Measurements from ENCODE around the gene RPTN. TPM values are rescaled to one million over a fixed set of nuclear protein-coding genes. Genes with fewer than 3 reads are reported as not detected.

The RPTN gene
- total RNA-seq, 1 experiment from 2014 or later: not detected

DNA sequence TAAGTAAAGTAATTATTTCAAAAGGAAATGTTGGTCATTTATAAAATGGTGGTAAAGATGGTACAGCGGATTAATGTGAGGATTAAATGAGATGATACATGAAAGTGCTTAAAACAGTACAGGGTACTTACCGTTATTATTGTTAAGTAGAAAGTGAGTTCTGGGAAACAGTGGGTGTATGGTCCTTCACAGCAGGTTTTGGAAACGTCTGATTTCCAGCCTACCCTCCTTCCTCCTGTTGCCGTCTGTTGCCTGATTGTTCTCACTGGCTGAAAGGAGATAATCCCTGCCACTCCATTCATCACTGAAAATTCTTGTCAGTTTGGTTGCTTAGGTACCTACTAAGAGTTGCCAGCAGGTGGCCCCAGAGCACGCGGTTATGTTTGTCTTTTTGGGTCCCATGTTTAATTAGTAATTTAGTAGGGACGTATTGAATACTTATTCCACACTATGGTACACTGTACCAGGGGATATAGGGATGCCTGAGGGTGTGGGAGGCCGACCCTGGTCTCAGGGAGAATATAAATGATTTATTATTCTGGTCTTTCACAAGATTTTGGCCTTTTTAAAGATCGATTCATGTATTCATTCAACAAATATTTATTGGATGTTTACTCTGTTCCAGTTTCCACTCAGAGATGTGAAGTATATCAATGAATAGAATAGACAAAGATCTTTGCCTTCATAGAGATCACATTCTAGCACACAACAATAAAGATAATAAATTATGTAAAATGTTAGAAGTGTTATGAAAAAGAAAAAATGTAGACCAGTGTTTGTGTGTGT, 30.8 kb upstream of the RPTN start:
- Histone ChIP-seq H3K27ac (ENCODE audit: low read length) (peak overlapping the region; percentile 80), H3K36me3 (ENCODE audit: control insufficient read depth, insufficient read depth, low read length) (no peaks in the 10 kb centered on the region), H3K4me1 (ENCODE audit: control insufficient read depth, insufficient read depth, low read length) (peaks cover 3% of the 10 kb centered on the region; the same call in 1 of the 2 replicates), H3K4me3 (ENCODE audit: low read depth in 2 of 2, low read length in 2 of 2) (peak overlapping the region; percentile 63 to 76), H3K9me3 (ENCODE audit: control insufficient read depth, insufficient read depth, low read depth, low read length) (no peaks in the 10 kb centered on the region), H3K27me3 (ENCODE audit: control insufficient read depth, insufficient read depth, low read length) (no peaks in the 10 kb centered on the region)
- TF ChIP-seq, protein P1, sequence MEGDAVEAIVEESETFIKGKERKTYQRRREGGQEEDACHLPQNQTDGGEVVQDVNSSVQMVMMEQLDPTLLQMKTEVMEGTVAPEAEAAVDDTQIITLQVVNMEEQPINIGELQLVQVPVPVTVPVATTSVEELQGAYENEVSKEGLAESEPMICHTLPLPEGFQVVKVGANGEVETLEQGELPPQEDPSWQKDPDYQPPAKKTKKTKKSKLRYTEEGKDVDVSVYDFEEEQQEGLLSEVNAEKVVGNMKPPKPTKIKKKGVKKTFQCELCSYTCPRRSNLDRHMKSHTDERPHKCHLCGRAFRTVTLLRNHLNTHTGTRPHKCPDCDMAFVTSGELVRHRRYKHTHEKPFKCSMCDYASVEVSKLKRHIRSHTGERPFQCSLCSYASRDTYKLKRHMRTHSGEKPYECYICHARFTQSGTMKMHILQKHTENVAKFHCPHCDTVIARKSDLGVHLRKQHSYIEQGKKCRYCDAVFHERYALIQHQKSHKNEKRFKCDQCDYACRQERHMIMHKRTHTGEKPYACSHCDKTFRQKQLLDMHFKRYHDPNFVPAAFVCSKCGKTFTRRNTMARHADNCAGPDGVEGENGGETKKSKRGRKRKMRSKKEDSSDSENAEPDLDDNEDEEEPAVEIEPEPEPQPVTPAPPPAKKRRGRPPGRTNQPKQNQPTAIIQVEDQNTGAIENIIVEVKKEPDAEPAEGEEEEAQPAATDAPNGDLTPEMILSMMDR (IDR thresholded peaks at IDR 0.05): peak; percentile 89
- no peak for TF ChIP-seq TCF7L2 (IDR thresholded peaks at IDR 0.05; ENCODE audit: low read depth, low read length)
- TF ChIP-seq, protein P2, sequence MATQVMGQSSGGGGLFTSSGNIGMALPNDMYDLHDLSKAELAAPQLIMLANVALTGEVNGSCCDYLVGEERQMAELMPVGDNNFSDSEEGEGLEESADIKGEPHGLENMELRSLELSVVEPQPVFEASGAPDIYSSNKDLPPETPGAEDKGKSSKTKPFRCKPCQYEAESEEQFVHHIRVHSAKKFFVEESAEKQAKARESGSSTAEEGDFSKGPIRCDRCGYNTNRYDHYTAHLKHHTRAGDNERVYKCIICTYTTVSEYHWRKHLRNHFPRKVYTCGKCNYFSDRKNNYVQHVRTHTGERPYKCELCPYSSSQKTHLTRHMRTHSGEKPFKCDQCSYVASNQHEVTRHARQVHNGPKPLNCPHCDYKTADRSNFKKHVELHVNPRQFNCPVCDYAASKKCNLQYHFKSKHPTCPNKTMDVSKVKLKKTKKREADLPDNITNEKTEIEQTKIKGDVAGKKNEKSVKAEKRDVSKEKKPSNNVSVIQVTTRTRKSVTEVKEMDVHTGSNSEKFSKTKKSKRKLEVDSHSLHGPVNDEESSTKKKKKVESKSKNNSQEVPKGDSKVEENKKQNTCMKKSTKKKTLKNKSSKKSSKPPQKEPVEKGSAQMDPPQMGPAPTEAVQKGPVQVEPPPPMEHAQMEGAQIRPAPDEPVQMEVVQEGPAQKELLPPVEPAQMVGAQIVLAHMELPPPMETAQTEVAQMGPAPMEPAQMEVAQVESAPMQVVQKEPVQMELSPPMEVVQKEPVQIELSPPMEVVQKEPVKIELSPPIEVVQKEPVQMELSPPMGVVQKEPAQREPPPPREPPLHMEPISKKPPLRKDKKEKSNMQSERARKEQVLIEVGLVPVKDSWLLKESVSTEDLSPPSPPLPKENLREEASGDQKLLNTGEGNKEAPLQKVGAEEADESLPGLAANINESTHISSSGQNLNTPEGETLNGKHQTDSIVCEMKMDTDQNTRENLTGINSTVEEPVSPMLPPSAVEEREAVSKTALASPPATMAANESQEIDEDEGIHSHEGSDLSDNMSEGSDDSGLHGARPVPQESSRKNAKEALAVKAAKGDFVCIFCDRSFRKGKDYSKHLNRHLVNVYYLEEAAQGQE (IDR thresholded peaks at IDR 0.05; ENCODE audit: insufficient read depth in 1 of 2, low read depth in 2 of 2, low read length in 1 of 2): no peak
- ATAC-seq: peak; percentile 72
- intact Hi-C loops (cut with micrococcal nuclease; ENCODE audit: unreplicated experiment) (loop anchor here (1.0 to 10.0 kb wide), 3 partner anchors 157 to 268 kb away; no protein-coding TSS in a partner anchor), in situ Hi-C loops (cut with HindIII; ENCODE audit: low pct_unique_long_range_greater_than_20kb, low sequenced_read_pairs) (no loop called here)
- CTCF ChIA-PET: interaction anchor here (1.5 kb wide), 1 partner anchor 269 kb away, joined by 24 read pairs; no protein-coding TSS in a partner anchor
- DNase-seq (ENCODE audit: low read depth, low spot score): peak; percentile 67
- POLR2A ChIA-PET: no interaction called here
- BruUV-seq (replicated peaks): no TSS peak

DNA sequence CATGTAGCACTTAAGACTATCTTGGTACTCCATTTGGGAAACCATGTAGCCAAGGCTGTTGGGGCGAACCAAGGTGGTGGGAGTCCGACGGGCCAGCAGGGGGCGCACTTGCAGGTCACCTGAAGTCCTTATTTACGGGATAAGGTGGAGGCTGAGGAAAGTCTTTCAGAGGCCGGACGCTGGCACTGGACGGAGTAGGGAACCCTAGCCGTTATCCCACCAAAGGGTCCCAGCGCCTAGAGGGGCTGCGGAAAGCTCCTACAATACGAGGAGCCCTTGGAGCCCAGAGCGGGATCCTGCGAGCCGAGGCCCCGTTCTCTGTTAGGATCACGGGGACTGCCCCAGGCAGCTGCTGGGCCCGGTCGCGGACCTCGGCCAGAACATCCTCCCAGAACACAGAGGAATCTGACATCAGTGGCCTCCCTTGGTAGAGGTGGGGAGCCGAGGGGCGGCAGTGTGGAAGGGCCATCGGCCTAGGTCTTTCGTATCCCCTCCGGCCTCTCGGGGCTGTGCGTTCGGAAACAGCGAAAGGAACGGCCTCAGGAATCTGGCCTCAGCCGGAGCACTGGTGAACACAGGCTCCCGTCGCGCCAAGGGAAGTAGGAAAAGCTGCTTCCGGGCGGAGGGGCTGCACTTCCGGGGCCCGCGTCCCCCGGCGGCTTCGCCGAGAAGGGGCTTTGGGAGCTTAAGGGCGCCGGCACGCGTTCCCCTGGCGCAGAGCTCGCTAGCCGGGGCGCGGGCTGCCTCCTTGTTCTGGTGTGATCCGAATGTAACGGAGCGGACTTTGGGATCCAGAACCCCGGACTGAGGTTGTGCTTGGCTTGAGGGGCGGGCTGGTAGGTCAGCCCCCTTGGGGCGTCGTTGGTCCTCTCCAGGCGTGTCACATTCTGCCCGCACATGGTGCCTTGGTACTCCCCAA, 29.9 kb upstream of the RPTN start:
- peaks cover 3% of the 10 kb centered on the region; the same call in 1 of the 2 replicates for H3K4me1 ChIP-seq (ENCODE audit: control insufficient read depth, insufficient read depth, low read length)
- peak overlapping the region; percentile 80 for H3K27ac ChIP-seq (ENCODE audit: low read length)
- ChIA-PET POLR2A (interaction anchor here (0.6 kb wide), 1 partner anchor 1099 kb away, joined by 5 read pairs; no protein-coding TSS in a partner anchor), CTCF (interaction anchor here (0.6 to 1.5 kb wide), 3 partner anchors 14 to 1502 kb away, joined by 5 to 24 read pairs (median 6); no protein-coding TSS in a partner anchor)
- ATAC-seq (peak; percentile 85), DNase-seq (ENCODE audit: low read depth, low spot score) (peak; percentile 63)
- H3K36me3 ChIP-seq (ENCODE audit: control insufficient read depth, insufficient read depth, low read length): no peaks in the 10 kb centered on the region
- intact Hi-C loops (cut with micrococcal nuclease; ENCODE audit: unreplicated experiment) (loop anchor here (1.0 to 10.0 kb wide), 3 partner anchors 252 to 269 kb away; no protein-coding TSS in a partner anchor), in situ Hi-C loops (cut with HindIII; ENCODE audit: low pct_unique_long_range_greater_than_20kb, low sequenced_read_pairs) (no loop called here)
- peak overlapping the region; percentile 63 to 76 for H3K4me3 ChIP-seq (ENCODE audit: low read depth in 2 of 2, low read length in 2 of 2)
- no peaks in the 10 kb centered on the region for H3K27me3 ChIP-seq (ENCODE audit: control insufficient read depth, insufficient read depth, low read length)
- TF ChIP-seq, protein P1 (IDR thresholded peaks at IDR 0.05): peak; percentile 97
- TF ChIP-seq POLR2AphosphoS5 (IDR thresholded peaks at IDR 0.05; ENCODE audit: low read depth, low read length): 0 out of 2 replicates have a peak, but pooled peaks have one; percentile 18
- TF ChIP-seq, protein P2 (IDR thresholded peaks at IDR 0.05; ENCODE audit: insufficient read depth in 1 of 2, low read depth in 2 of 2, low read length in 1 of 2): no peak
- BruUV-seq (replicated peaks): no TSS peak
- H3K9me3 ChIP-seq (ENCODE audit: control insufficient read depth, insufficient read depth, low read depth, low read length): no peaks in the 10 kb centered on the region
